GM12864 (cell line): ENCODE measurements around the gene RNF224.

Source experiments
- DNase-seq: peaks from one replicate; pipeline ENCODE4 v3.0.0-alpha.2; 2011; ENCODE audit warnings: low read depth
- H3K4me3 ChIP-seq: 2 replicates; pipeline ENCODE4 v1.5.1; 2011; ENCODE audit warnings: mild to moderate bottlenecking, low read depth, low read length, control low read depth
- CTCF ChIP-seq: IDR thresholded peaks from 2 replicates; pipeline ENCODE4 v1.5.1; 2011; ENCODE audit warnings: low read depth, mild to moderate bottlenecking, moderate library complexity, low read length, control low read depth, inconsistent platforms; ENCODE audit errors: missing control alignments

RNF224 gene

GRCh38 chr9:137219757-137220316 is 7.5 kb upstream of the RNF224 start:
- DNase-seq = no peak
- no peak overlapping the region for H3K4me3 ChIP-seq
- TF ChIP-seq CTCF = no peak

GRCh38 chr9:137220317-137221094 is 6.8 kb upstream of the RNF224 start:
- H3K4me3 ChIP-seq = no peak overlapping the region
- no peak for DNase-seq
- TF ChIP-seq CTCF = no peak

- H3K4me3 ChIP-seq = no peak overlapping the region
- no peak for TF ChIP-seq CTCF
- no peak for DNase-seq
These were observed 6.2 kb upstream of the RNF224 start for GRCh38 chr9:137221095-137221505.

- DNase-seq = no peak
- TF ChIP-seq CTCF = no peak
- peak overlapping the region; percentile 61 for H3K4me3 ChIP-seq
These were observed 5.7 kb upstream of the RNF224 start for GRCh38 chr9:137221506-137222111.

GRCh38 chr9:137222190-137223077 is 4.9 kb upstream of the RNF224 start, which contains the start of gene RNF208:
TSS of gene RNF208 (minus strand) at chr9:137222240. CDS start at chr9:137221212, 1,028 bp downstream.
- H3K4me3 ChIP-seq = peak within 1 kb of the TSS; percentile 61
- DNase-seq = no peak
- TF ChIP-seq CTCF = no peak

GRCh38 chr9:137223078-137223970 is 4.0 kb upstream of the RNF224 start:
- TF ChIP-seq CTCF = no peak
- peak overlapping the region; percentile 88 for H3K4me3 ChIP-seq
- DNase-seq = peak; percentile 97
